Measurements from ENCODE around the gene LAMC3. TPM values are rescaled to one million over a fixed set of nuclear protein-coding genes. Genes with fewer than 3 reads are reported as not detected.
A peak's percentile ranks its signal among the peaks of the same experiment; 100 is the strongest.

The LAMC3 gene
- total RNA-seq, 1 donor from 2014 or later: 0.20 TPM

DNA sequence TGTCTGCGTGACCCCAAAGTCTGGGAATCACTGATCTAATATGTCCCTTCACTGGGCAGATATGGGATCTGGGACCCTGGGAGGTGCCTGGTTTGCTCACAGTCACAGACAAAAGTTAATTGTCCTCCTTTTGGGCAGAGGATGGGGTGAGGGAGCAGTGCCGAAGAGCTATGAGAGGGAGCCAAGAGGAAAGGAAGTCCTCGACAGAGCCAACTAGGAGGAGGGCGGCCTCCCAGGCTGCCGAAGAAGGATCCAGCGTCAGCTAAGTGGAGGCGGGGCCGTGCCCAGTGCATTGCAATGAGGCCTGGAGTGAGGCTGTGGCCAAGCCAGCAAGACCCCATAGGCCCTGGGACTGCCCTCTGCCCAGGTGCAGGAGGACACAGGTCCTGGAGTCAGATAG lies 98.8 kb downstream of the LAMC3 start:
- Mint-ChIP-seq H3K9me3 (ENCODE audit: unreplicated experiment) (peaks cover 3% of the 10 kb centered on the region), H3K27ac (ENCODE audit: unreplicated experiment) (no peak overlapping the region), H3K4me1 (ENCODE audit: low read depth, unreplicated experiment) (peaks cover 13% of the 10 kb centered on the region), H3K4me3 (ENCODE audit: unreplicated experiment) (no peak overlapping the region), H3K27me3 (ENCODE audit: low read depth, unreplicated experiment) (peaks cover 13% of the 10 kb centered on the region), H3K36me3 (ENCODE audit: low read depth, unreplicated experiment) (no peaks in the 10 kb centered on the region)
- TF ChIP-seq, protein P1, sequence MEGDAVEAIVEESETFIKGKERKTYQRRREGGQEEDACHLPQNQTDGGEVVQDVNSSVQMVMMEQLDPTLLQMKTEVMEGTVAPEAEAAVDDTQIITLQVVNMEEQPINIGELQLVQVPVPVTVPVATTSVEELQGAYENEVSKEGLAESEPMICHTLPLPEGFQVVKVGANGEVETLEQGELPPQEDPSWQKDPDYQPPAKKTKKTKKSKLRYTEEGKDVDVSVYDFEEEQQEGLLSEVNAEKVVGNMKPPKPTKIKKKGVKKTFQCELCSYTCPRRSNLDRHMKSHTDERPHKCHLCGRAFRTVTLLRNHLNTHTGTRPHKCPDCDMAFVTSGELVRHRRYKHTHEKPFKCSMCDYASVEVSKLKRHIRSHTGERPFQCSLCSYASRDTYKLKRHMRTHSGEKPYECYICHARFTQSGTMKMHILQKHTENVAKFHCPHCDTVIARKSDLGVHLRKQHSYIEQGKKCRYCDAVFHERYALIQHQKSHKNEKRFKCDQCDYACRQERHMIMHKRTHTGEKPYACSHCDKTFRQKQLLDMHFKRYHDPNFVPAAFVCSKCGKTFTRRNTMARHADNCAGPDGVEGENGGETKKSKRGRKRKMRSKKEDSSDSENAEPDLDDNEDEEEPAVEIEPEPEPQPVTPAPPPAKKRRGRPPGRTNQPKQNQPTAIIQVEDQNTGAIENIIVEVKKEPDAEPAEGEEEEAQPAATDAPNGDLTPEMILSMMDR (IDR thresholded peaks at IDR 0.05; ENCODE audit: insufficient read depth, low read depth, low read length): no peak
- no peak for TF ChIP-seq EZH2 (IDR thresholded peaks at IDR 0.05; ENCODE audit: insufficient read depth, low read length)
- Histone ChIP-seq H3K79me2 (ENCODE audit: insufficient read depth, low read length) (no peaks in the 10 kb centered on the region), H3K9me3 (ENCODE audit: insufficient read depth, low read depth, low read length) (no peaks in the 10 kb centered on the region), H3K4me1 (ENCODE audit: insufficient read depth, low read length) (peaks cover 5% of the 10 kb centered on the region), H3K27me3 (ENCODE audit: insufficient read depth, low read length) (no peaks in the 10 kb centered on the region), H3K4me3 (ENCODE audit: insufficient read depth, low read depth, low read length) (no peak overlapping the region), H3K36me3 (ENCODE audit: insufficient read depth, low read length) (no peaks in the 10 kb centered on the region), H2AFZ (ENCODE audit: low read depth, low read length) (no peak overlapping the region), H3K4me2 (ENCODE audit: low read length) (no peak overlapping the region), H3K27ac (ENCODE audit: low read depth, low read length) (no peak overlapping the region), H4K20me1 (ENCODE audit: insufficient read depth, low read length) (no peaks in the 10 kb centered on the region), H3K9ac (ENCODE audit: low read length) (no peak overlapping the region)
- no peak for DNase-seq (ENCODE audit: low read depth)
- no peak for FAIRE-seq

DNA sequence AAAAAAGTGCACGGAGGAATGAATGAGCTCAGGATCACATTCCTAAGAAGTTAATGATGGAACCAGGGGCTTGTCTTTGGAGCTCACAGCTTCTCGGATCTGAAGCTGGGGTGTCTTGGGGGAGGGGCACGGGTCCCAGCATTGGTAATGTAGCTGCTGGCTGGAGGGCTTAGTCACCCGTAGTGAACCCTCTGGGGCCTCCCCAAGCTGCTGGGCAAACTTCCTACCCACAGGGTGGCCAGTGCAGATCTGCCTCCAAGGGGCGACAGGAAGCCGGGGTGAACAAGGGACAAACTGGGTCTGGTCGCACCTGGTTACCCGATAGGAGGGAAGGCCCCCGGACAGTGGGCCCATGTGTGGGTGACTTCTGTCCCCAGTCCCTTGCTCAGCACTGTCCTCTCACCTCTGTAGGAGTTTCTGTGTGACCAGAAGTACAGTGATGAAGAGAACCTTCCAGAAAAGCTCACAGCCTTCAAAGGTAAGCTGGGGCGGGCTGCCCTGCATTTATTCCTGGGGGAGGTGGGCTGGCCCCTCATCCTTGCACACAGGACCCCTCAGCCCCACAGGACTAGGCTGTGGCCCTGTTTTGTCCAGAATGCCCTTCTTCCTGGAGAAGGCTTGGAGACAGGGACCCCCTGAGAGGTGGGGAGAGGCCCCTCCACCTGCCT lies 102.3 kb downstream of the LAMC3 start:
- peak overlapping the region; percentile 14 for H3K4me2 ChIP-seq (ENCODE audit: low read length)
- no peak overlapping the region for H3K9ac ChIP-seq (ENCODE audit: low read length)
- no peaks in the 10 kb centered on the region for H3K9me3 Mint-ChIP-seq (ENCODE audit: unreplicated experiment)
- no peaks in the 10 kb centered on the region for H3K36me3 Mint-ChIP-seq (ENCODE audit: low read depth, unreplicated experiment)
- peaks cover 3% of the 10 kb centered on the region for H3K27me3 Mint-ChIP-seq (ENCODE audit: low read depth, unreplicated experiment)
- H3K4me3 Mint-ChIP-seq (ENCODE audit: unreplicated experiment): no peak overlapping the region
- peak overlapping the region; percentile 34 for H3K27ac Mint-ChIP-seq (ENCODE audit: unreplicated experiment)
- H3K4me1 ChIP-seq (ENCODE audit: insufficient read depth, low read length): peaks cover 5% of the 10 kb centered on the region
- H3K36me3 ChIP-seq (ENCODE audit: insufficient read depth, low read length): no peaks in the 10 kb centered on the region
- H2AFZ ChIP-seq (ENCODE audit: low read depth, low read length): peak overlapping the region; percentile 41
- no peak overlapping the region for H3K4me3 ChIP-seq (ENCODE audit: insufficient read depth, low read depth, low read length)
- H3K9me3 ChIP-seq (ENCODE audit: insufficient read depth, low read depth, low read length): no peaks in the 10 kb centered on the region
- H3K27ac ChIP-seq (ENCODE audit: low read depth, low read length): no peak overlapping the region
- H3K4me1 Mint-ChIP-seq (ENCODE audit: low read depth, unreplicated experiment): peaks cover 16% of the 10 kb centered on the region
- TF ChIP-seq, protein P1 (IDR thresholded peaks at IDR 0.05; ENCODE audit: insufficient read depth, low read depth, low read length): no peak
- TF ChIP-seq EZH2 (IDR thresholded peaks at IDR 0.05; ENCODE audit: insufficient read depth, low read length): no peak
- DNase-seq (ENCODE audit: low read depth): no peak
- no peak for FAIRE-seq
- no peaks in the 10 kb centered on the region for H3K27me3 ChIP-seq (ENCODE audit: insufficient read depth, low read length)
- H4K20me1 ChIP-seq (ENCODE audit: insufficient read depth, low read length): no peaks in the 10 kb centered on the region
- no peaks in the 10 kb centered on the region for H3K79me2 ChIP-seq (ENCODE audit: insufficient read depth, low read length)

DNA sequence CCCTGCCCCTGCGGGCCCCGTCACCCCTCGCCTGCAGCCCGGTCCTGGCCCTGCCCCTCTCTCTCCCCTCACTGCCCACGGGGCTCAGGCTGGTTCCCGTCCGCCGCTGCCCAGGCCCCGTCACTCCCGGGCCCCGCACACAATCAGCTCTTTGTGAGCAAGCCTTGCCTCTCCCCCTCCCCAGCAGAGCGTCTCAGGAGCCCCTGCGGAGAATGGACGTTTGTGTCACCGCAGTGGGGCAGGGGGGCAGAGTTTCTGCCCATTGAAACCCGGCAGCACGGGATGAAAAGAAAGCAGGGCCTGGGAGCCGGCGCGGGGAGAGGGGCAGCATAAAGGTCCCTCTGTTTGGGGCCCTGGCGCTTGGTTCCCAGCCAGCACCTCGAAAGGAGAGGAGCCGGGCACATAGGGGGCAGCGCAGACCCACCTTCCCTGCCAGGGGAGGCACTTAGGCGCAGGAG lies 102.9 kb downstream of the LAMC3 start:
- peaks cover 3% of the 10 kb centered on the region for H3K27me3 Mint-ChIP-seq (ENCODE audit: low read depth, unreplicated experiment)
- Histone ChIP-seq H3K27ac (ENCODE audit: low read depth, low read length) (no peak overlapping the region), H2AFZ (ENCODE audit: low read depth, low read length) (peak overlapping the region; percentile 41), H3K9ac (ENCODE audit: low read length) (no peak overlapping the region), H3K79me2 (ENCODE audit: insufficient read depth, low read length) (no peaks in the 10 kb centered on the region), H3K27me3 (ENCODE audit: insufficient read depth, low read length) (no peaks in the 10 kb centered on the region), H3K4me3 (ENCODE audit: insufficient read depth, low read depth, low read length) (no peak overlapping the region), H3K36me3 (ENCODE audit: insufficient read depth, low read length) (no peaks in the 10 kb centered on the region), H3K4me2 (ENCODE audit: low read length) (peak overlapping the region; percentile 26), H3K9me3 (ENCODE audit: insufficient read depth, low read depth, low read length) (no peaks in the 10 kb centered on the region), H3K4me1 (ENCODE audit: insufficient read depth, low read length) (peaks cover 7% of the 10 kb centered on the region), H4K20me1 (ENCODE audit: insufficient read depth, low read length) (no peaks in the 10 kb centered on the region)
- H3K36me3 Mint-ChIP-seq (ENCODE audit: low read depth, unreplicated experiment): no peaks in the 10 kb centered on the region
- H3K4me3 Mint-ChIP-seq (ENCODE audit: unreplicated experiment): peak overlapping the region; percentile 34
- H3K27ac Mint-ChIP-seq (ENCODE audit: unreplicated experiment): no peak overlapping the region
- H3K9me3 Mint-ChIP-seq (ENCODE audit: unreplicated experiment): no peaks in the 10 kb centered on the region
- DNase-seq (ENCODE audit: low read depth) (no peak), FAIRE-seq (no peak)
- TF ChIP-seq EZH2 (IDR thresholded peaks at IDR 0.05; ENCODE audit: insufficient read depth, low read length): no peak
- TF ChIP-seq, protein P1 (IDR thresholded peaks at IDR 0.05; ENCODE audit: insufficient read depth, low read depth, low read length): no peak
- peaks cover 16% of the 10 kb centered on the region for H3K4me1 Mint-ChIP-seq (ENCODE audit: low read depth, unreplicated experiment)

Data from astrocyte (in vitro differentiated cells and primary cell).